GM19395 (cell line): ENCODE results near the gene SERBP1.

Experiments
- ATAC-seq: cut with Tn5 transposase; IDR thresholded peaks from one replicate; pipeline ENCODE4 v1.9.1; 2021; ENCODE audit warnings: mild to moderate bottlenecking, moderate library complexity; ENCODE audit not compliant: unreplicated experiment

Gene SERBP1

GRCh38 chr1:67371043-67371442, 59.2 kb downstream of the SERBP1 start:
- ATAC-seq = no peak

- no peak for ATAC-seq
These were observed 62.1 kb downstream of the SERBP1 start for GRCh38 chr1:67368046-67368514.

- ATAC-seq = no peak
These were observed 62.7 kb downstream of the SERBP1 start for GRCh38 chr1:67367370-67368045.

- ATAC-seq = no peak
These were observed 68.6 kb downstream of the SERBP1 start for GRCh38 chr1:67361641-67362040.

- ATAC-seq = no peak
These were observed 70.6 kb downstream of the SERBP1 start for GRCh38 chr1:67359592-67359991.
